Urinary bladder (tissue), 4 donors: ENCODE results near the gene PSRC1. TPM values are rescaled to one million over a fixed set of nuclear protein-coding genes. Genes with fewer than 3 reads are reported as not detected.

Source experiments
- DNase-seq: peaks from one replicate; pipeline ENCODE4 v3.0.0-alpha.2; 2015; ENCODE audit errors: extremely low spot score
- H3K27ac ChIP-seq: one replicate; pipeline ENCODE4 v1.5.1; 2013; ENCODE audit warnings: low read depth, mild to moderate bottlenecking, moderate library complexity
- H3K36me3 ChIP-seq: one replicate; pipeline ENCODE4 v1.6.1; 2013; ENCODE audit warnings: mild to moderate bottlenecking, moderate library complexity; ENCODE audit not compliant: insufficient read depth
- H3K4me1 ChIP-seq: one replicate; pipeline ENCODE4 v1.6.1; 2013; ENCODE audit warnings: mild to moderate bottlenecking, moderate library complexity; ENCODE audit not compliant: insufficient read depth
- H3K4me3 ChIP-seq: one replicate; pipeline ENCODE4 v1.5.1; 2013; ENCODE audit warnings: low read depth, low read length
- WGBS: extraction: QIAGEN DNeasy Blood & Tissue Kit; methylation state at CpG from one replicate; pipeline ENCODE4 v1.1.7; 2013; 5-methylcytosine and 5-hydroxymethylcytosine counted together
- polyA plus RNA-seq: library from polyadenylated mRNA; stranded (reverse); fragments of 200-250 nt; gene quantifications from one replicate; pipeline ENCODE4 v1.2.3, GENCODE V29; 2013
- total RNA-seq: library from RNA; depleted of rRNA; stranded (reverse); fragments of >200 nt; gene quantifications from one replicate; pipeline ENCODE4 v1.2.3, GENCODE V29; 2014
- donor health status: healthy with polysubstance abuse.
- donor health status: healthy.

Gene PSRC1
- total and polyA plus RNA-seq, 2 donors = 5.3 to 6.5 TPM

GRCh38 chr1:109253803-109254620, 28.9 kb downstream of the PSRC1 start:
- peak overlapping the region; percentile 13 for H3K27ac ChIP-seq
- H3K36me3 ChIP-seq = no peaks in the 10 kb centered on the region
- no peaks in the 10 kb centered on the region for H3K4me1 ChIP-seq
- DNase-seq = no peak
- H3K4me3 ChIP-seq = no peak overlapping the region
- WGBS = 26% methylated on average over 9 of the region's 9 CpGs

- Histone ChIP-seq H3K36me3 (no peaks in the 10 kb centered on the region), H3K4me1 (no peaks in the 10 kb centered on the region), H3K4me3 (no peak overlapping the region), H3K27ac (peak overlapping the region; percentile 13)
- 79% methylated on average over 33 of the region's 33 CpGs for WGBS
- no peak for DNase-seq
These were observed 29.8 kb downstream of the PSRC1 start for GRCh38 chr1:109252893-109253802.

GRCh38 chr1:109252167-109252892, 30.6 kb downstream of the PSRC1 start:
- no peak for DNase-seq
- 97% methylated on average over 31 of the region's 31 CpGs for WGBS
- H3K4me1 ChIP-seq = no peaks in the 10 kb centered on the region
- H3K36me3 ChIP-seq = no peaks in the 10 kb centered on the region
- H3K4me3 ChIP-seq = no peak overlapping the region
- H3K27ac ChIP-seq = no peak overlapping the region

- no peak for DNase-seq
- H3K27ac ChIP-seq = no peak overlapping the region
- H3K4me3 ChIP-seq = no peak overlapping the region
- H3K4me1 ChIP-seq = no peaks in the 10 kb centered on the region
- WGBS = 96% methylated on average over 32 of the region's 32 CpGs
- no peaks in the 10 kb centered on the region for H3K36me3 ChIP-seq
These were observed 31.4 kb downstream of the PSRC1 start for GRCh38 chr1:109251277-109252166.

- no peak for DNase-seq
- Histone ChIP-seq H3K36me3 (no peaks in the 10 kb centered on the region), H3K4me3 (no peak overlapping the region), H3K27ac (no peak overlapping the region), H3K4me1 (no peaks in the 10 kb centered on the region)
- WGBS = 91% methylated on average over 33 of the region's 33 CpGs
These were observed 32.3 kb downstream of the PSRC1 start for GRCh38 chr1:109250454-109251276.

GRCh38 chr1:109249654-109250401, 33.1 kb downstream of the PSRC1 start:
- Histone ChIP-seq H3K4me3 (peak overlapping the region; percentile 69), H3K36me3 (no peaks in the 10 kb centered on the region), H3K27ac (no peak overlapping the region), H3K4me1 (no peaks in the 10 kb centered on the region)
- DNase-seq = no peak
- 2% methylated on average over 80 of the region's 80 CpGs for WGBS

GRCh38 chr1:109248797-109249629, 33.9 kb downstream of the PSRC1 start, which contains the start of gene CELSR2:
Gene CELSR2, plus strand, starts transcription at chr1:109249539. Its CDS starts 541 bp downstream, at chr1:109250080.
- Histone ChIP-seq H3K27ac (no peak within 1 kb of the TSS), H3K4me3 (peak within 1 kb of the TSS; percentile 69), H3K36me3 (no peaks in the 10 kb centered on the region), H3K4me1 (no peaks in the 10 kb centered on the region)
- WGBS = 12% methylated on average over 49 of the region's 49 CpGs
- no peak for DNase-seq

GRCh38 chr1:109248444-109248796, 34.5 kb downstream of the PSRC1 start:
- Histone ChIP-seq H3K36me3 (no peaks in the 10 kb centered on the region), H3K4me3 (no peak overlapping the region), H3K27ac (no peak overlapping the region), H3K4me1 (no peaks in the 10 kb centered on the region)
- DNase-seq = no peak
- 96% methylated on average over 7 of the region's 7 CpGs for WGBS

GRCh38 chr1:109247401-109248365, 35.3 kb downstream of the PSRC1 start:
- DNase-seq = no peak
- WGBS = 87% methylated on average over 8 of the region's 8 CpGs
- H3K4me1 ChIP-seq = no peaks in the 10 kb centered on the region
- no peaks in the 10 kb centered on the region for H3K36me3 ChIP-seq
- H3K27ac ChIP-seq = no peak overlapping the region
- H3K4me3 ChIP-seq = no peak overlapping the region

- no peak for DNase-seq
- Histone ChIP-seq H3K36me3 (no peaks in the 10 kb centered on the region), H3K4me3 (no peak overlapping the region), H3K27ac (no peak overlapping the region), H3K4me1 (no peaks in the 10 kb centered on the region)
- 84% methylated on average over 7 of the region's 7 CpGs for WGBS
These were observed 36.8 kb downstream of the PSRC1 start for GRCh38 chr1:109246141-109246551.
